Liver (tissue), 9 donors: ENCODE measurements around the gene SLC44A1. TPM values are rescaled to one million over a fixed set of nuclear protein-coding genes. Genes with fewer than 3 reads are reported as not detected.

ENCODE experiments used
- DNase-seq: peaks from one replicate; pipeline ENCODE4 v3.0.0-alpha.2; 2017; ENCODE audit warnings: low spot score
- H3K27ac ChIP-seq, 2 donors: one replicate each; pipeline ENCODE4 v1.7.0; 2013; ENCODE audit warnings: inconsistent platforms in 2 of 2, low read length in 2 of 2, control low read depth in 1 of 2, low read depth in 1 of 2, mild to moderate bottlenecking in 1 of 2
- H3K27me3 ChIP-seq, 4 donors: one replicate each; pipeline versions ENCODE4 v1.6.1 to v1.7.0; 2013; ENCODE audit warnings: low read length in 3 of 4, inconsistent platforms in 1 of 4, mild to moderate bottlenecking in 1 of 4, moderate library complexity in 1 of 4; ENCODE audit not compliant: control insufficient read depth in 4 of 4, insufficient read depth in 4 of 4
- H3K36me3 ChIP-seq, 4 donors: one replicate each; pipeline versions ENCODE4 v1.6.1 to v1.7.0; 2013; ENCODE audit warnings: low read length in 3 of 4, mild to moderate bottlenecking in 3 of 4, low read depth in 1 of 4, moderate library complexity in 1 of 4; ENCODE audit not compliant: control insufficient read depth in 4 of 4, insufficient read depth in 3 of 4
- H3K4me1 ChIP-seq, 4 donors: one replicate each; pipeline versions ENCODE4 v1.6.1 to v1.7.0; 2013; ENCODE audit warnings: low read length in 3 of 4, mild to moderate bottlenecking in 3 of 4, moderate library complexity in 1 of 4; ENCODE audit not compliant: control insufficient read depth in 4 of 4, insufficient read depth in 4 of 4
- H3K4me3 ChIP-seq, 3 donors: one replicate each; pipeline versions ENCODE4 v1.6.1 to v1.7.0; 2013; ENCODE audit warnings: low read length in 3 of 3, control low read depth in 1 of 3, low read depth in 1 of 3, mild to moderate bottlenecking in 1 of 3
- H3K9ac ChIP-seq, 2 donors: one replicate each; pipeline ENCODE4 v1.7.0; 2013; ENCODE audit warnings: low read length in 2 of 2, mild to moderate bottlenecking in 2 of 2, moderate library complexity in 2 of 2, control low read depth in 1 of 2, low read depth in 1 of 2
- H3K9me3 ChIP-seq, 4 donors: one replicate each; pipeline versions ENCODE4 v1.6.1 to v1.7.0; 2013; ENCODE audit warnings: low read length in 3 of 4; ENCODE audit not compliant: control insufficient read depth in 4 of 4
- CTCF ChIP-seq: fragments of 150-350 bp; IDR thresholded peaks from 2 replicates; pipeline ENCODE4 v1.5.1; 2017; ENCODE audit warnings: improper control_type of control experiment, low read depth, low read length; ENCODE audit not compliant: missing input control
- EGR1 ChIP-seq, 2 donors: IDR thresholded peaks; 2 replicates each; pipeline ENCODE4 v1.6.1; 2016 to 2018; ENCODE audit warnings: antibody characterized with exemption in 2 of 2, low read depth in 2 of 2
- FOXA1 ChIP-seq: IDR thresholded peaks from 2 replicates; pipeline ENCODE4 v1.6.1; 2016; ENCODE audit warnings: antibody characterized with exemption
- FOXA2 ChIP-seq: IDR thresholded peaks from 2 replicates; pipeline ENCODE4 v1.6.1; 2016; ENCODE audit warnings: antibody characterized with exemption
- GABPA ChIP-seq, 2 donors: IDR thresholded peaks in 1 of 2; conservative IDR thresholded peaks in 1 of 2; 2 replicates each; pipeline ENCODE4 v1.6.1; 2016; ENCODE audit warnings: antibody characterized with exemption in 2 of 2, mild to moderate bottlenecking in 1 of 2, moderate library complexity in 1 of 2
- HNF4A ChIP-seq, 2 donors: conservative IDR thresholded peaks; 2 replicates each; pipeline ENCODE4 v1.6.1; 2016; ENCODE audit warnings: antibody characterized with exemption in 2 of 2, mild to moderate bottlenecking in 2 of 2
- HNF4G ChIP-seq: IDR thresholded peaks from 2 replicates; pipeline ENCODE4 v1.6.1; 2016; ENCODE audit warnings: antibody characterized with exemption
- JUND ChIP-seq, 2 donors: IDR thresholded peaks; 2 replicates each; pipeline ENCODE4 v1.6.1; 2016; ENCODE audit warnings: antibody characterized with exemption in 2 of 2
- NR2F2 ChIP-seq: IDR thresholded peaks from 2 replicates; pipeline ENCODE4 v1.6.1; 2016; ENCODE audit warnings: antibody characterized with exemption
- RAD21 ChIP-seq, 2 donors: IDR thresholded peaks; 2 replicates each; pipeline ENCODE4 v1.6.1; 2016; ENCODE audit warnings: antibody characterized with exemption in 2 of 2, mild to moderate bottlenecking in 2 of 2
- RXRA ChIP-seq, 2 donors: IDR thresholded peaks; 2 replicates each; pipeline ENCODE4 v1.6.1; 2017 to 2018; ENCODE audit warnings: antibody characterized with exemption in 2 of 2, mild to moderate bottlenecking in 1 of 2
- SP1 ChIP-seq: IDR thresholded peaks from 2 replicates; pipeline ENCODE4 v1.6.1; 2018; ENCODE audit warnings: antibody characterized with exemption, mild to moderate bottlenecking
- TAF1 ChIP-seq: conservative IDR thresholded peaks from 2 replicates; pipeline ENCODE4 v1.6.1; 2016; ENCODE audit warnings: antibody characterized with exemption, mild to moderate bottlenecking
- YY1 ChIP-seq: IDR thresholded peaks from 2 replicates; pipeline ENCODE4 v1.6.1; 2016; ENCODE audit warnings: antibody characterized with exemption, mild to moderate bottlenecking
- ZBTB33 ChIP-seq: IDR thresholded peaks from 2 replicates; pipeline ENCODE4 v1.6.1; 2016; ENCODE audit warnings: antibody characterized with exemption
- WGBS: extraction: QIAGEN DNeasy Blood & Tissue Kit; methylation state at CpG from one replicate; pipeline ENCODE4 v1.1.7; 2013; 5-methylcytosine and 5-hydroxymethylcytosine counted together
- polyA plus RNA-seq, 2 donors: library from polyadenylated mRNA; stranded (reverse) in 1 of 2; unstranded in 1 of 2; fragments of 200-250 nt in 1 of 2; fragments of >200 nt in 1 of 2; fragmentation: Nextera tagmentation in 1 of 2; extraction: Ambion mirVana in 1 of 2; gene quantifications; one replicate each; pipeline versions ENCODE4 v1.2.1 to v1.2.3, GENCODE V29; 2013 to 2015
- total RNA-seq, 2 donors: library from RNA; depleted of rRNA; stranded (reverse); fragments of >200 nt; gene quantifications; one replicate each; pipeline ENCODE4 v1.2.3, GENCODE V29; 2014
- TF ChIP-seq, protein P1 (sequence below): IDR thresholded peaks from 2 replicates; pipeline ENCODE4 v1.6.1; 2016; ENCODE audit warnings: antibody characterized with exemption
- TF ChIP-seq, protein P2 (sequence below): IDR thresholded peaks from 2 replicates; pipeline ENCODE4 v1.6.1; 2016; ENCODE audit warnings: antibody characterized with exemption, mild to moderate bottlenecking
- TF ChIP-seq, protein P3 (sequence below): IDR thresholded peaks from 2 replicates; pipeline ENCODE4 v1.6.1; 2016; ENCODE audit warnings: antibody characterized with exemption
- donor health status: healthy.
- donor health status: healthy.
- donor health status: healthy.
- donor health status: healthy.
- donor health status: healthy.

Gene SLC44A1
- total and polyA plus RNA-seq, 4 donors = 18.1 to 73.1 (median 53.1) TPM

DNA sequence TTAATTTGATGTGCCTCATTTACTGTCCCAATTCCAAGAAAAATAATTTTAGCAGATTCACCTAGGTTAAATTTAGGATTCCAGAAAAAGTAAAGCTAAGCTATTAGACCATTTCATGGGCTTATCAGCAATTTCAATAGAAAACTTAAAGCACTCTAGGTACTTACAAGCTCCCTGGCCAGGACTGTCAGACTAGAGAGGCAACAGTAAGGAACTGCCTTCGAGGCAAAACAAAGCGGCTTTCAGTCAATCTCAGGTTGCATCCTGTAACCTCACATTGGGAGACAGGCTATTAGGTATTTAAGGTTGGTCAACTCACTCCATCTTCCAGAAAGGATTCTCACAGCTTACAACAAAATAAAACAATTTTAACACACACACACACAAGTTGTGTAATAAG lies 154.7 kb downstream of the SLC44A1 start:
- WGBS = 98% methylated on average over 2 of the region's 2 CpGs
- TF ChIP-seq ZBTB33 (no peak), YY1 (no peak), HNF4G (no peak), JUND (IDR thresholded peaks at IDR 0.05) (no peak)
- Histone ChIP-seq H3K4me3 (no peak overlapping the region), H3K9me3 (no peaks in the 10 kb centered on the region), H3K27me3 (no peaks in the 10 kb centered on the region), H3K36me3 (peaks cover 0 to 2% (median 0%) of the 10 kb centered on the region in 4 donors), H3K27ac (no peak overlapping the region), H3K9ac (no peak overlapping the region), H3K4me1 (no peaks in the 10 kb centered on the region)
- DNase-seq = no peak

DNA sequence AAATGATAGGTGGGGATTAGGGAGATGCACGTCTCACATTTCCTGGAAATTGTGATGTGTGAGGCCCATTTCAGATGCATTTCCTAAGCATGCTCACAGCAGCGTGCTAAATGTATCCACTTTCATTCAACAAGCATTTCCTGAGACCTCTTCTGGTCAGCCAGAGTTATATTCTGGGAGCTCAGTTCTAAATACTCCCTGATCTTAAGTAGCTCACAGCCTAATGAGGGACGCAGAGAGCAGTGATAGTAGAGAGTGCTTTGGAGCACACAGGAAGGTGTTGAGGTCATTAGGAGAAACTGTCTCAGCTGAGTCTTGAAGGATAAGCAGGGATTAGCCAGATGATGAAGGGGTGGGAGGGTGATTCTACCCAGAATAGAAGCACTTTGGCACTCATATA lies 157.2 kb downstream of the SLC44A1 start:
- Histone ChIP-seq H3K4me1 (no peaks in the 10 kb centered on the region), H3K4me3 (no peak overlapping the region), H3K9ac (no peak overlapping the region), H3K27ac (no peak overlapping the region), H3K27me3 (no peaks in the 10 kb centered on the region), H3K36me3 (peaks cover 0 to 2% (median 0%) of the 10 kb centered on the region in 4 donors), H3K9me3 (no peaks in the 10 kb centered on the region)
- no peak for TF ChIP-seq NR2F2
- TF ChIP-seq RAD21 (IDR thresholded peaks at IDR 0.05) = peak in 1 of 2 donors; percentile 31
- no peak for TF ChIP-seq TAF1
- DNase-seq = no peak
- WGBS = 81% methylated on average over 3 of the region's 3 CpGs

DNA sequence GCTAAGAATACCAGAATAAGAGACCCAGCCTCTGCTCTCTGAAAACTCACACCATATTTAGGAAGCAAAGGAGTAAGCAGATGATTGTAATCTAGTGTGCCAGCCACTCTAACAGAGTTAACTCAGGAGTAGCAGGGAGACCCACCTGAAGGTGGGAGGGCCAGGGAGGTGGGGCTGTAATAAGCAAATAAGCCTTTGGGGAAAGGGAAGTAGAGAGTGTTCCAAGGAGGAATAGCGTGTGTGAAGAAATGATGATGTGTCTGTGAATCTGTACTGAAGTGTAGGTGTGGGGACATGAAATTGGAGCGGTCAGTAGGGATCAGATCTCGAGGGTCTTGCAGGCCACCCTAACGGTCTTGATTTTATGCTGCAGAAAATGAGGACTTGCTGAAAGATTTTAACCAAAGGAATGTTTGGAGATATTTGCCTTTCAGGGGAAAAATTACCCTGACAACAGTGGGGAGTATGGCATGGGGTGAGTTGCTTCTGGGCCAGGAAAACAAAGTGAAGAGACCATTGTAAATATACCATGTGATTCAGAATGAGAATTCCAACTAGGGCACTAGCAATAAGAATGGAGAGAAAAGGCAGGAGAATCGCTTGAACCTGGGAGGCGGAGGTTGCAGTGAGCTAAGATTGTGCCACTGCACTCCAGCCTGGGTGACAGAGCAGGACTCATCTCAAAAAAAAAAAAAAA lies 159.2 kb downstream of the SLC44A1 start:
- Histone ChIP-seq H3K4me3 (no peak overlapping the region), H3K9me3 (no peaks in the 10 kb centered on the region), H3K4me1 (no peaks in the 10 kb centered on the region), H3K36me3 (peaks cover 0 to 2% (median 0%) of the 10 kb centered on the region in 4 donors), H3K27me3 (no peaks in the 10 kb centered on the region), H3K27ac (no peak overlapping the region), H3K9ac (no peak overlapping the region)
- no peak for DNase-seq
- WGBS = 90% methylated on average over 6 of the region's 6 CpGs
- TF ChIP-seq NR2F2 (no peak), FOXA1 (no peak), JUND (IDR thresholded peaks at IDR 0.05) (no peak), TAF1 (no peak), CTCF (no peak), HNF4G (no peak), EGR1 (IDR thresholded peaks at IDR 0.05; ENCODE audit: low read depth in 2 of 2) (no peak), FOXA2 (no peak), SP1 (no peak), RAD21 (IDR thresholded peaks at IDR 0.05) (no peak), HNF4A (conservative IDR thresholded peaks at IDR 0.05) (no peak), GABPA (IDR thresholded peaks at IDR 0.05 in 1 of 2, conservative IDR thresholded peaks at IDR 0.05 in 1 of 2) (no peak), ZBTB33 (no peak), YY1 (no peak), RXRA (IDR thresholded peaks at IDR 0.05) (no peak)
- TF ChIP-seq, protein P1, sequence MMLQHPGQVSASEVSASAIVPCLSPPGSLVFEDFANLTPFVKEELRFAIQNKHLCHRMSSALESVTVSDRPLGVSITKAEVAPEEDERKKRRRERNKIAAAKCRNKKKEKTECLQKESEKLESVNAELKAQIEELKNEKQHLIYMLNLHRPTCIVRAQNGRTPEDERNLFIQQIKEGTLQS = no peak
- TF ChIP-seq, protein P2, sequence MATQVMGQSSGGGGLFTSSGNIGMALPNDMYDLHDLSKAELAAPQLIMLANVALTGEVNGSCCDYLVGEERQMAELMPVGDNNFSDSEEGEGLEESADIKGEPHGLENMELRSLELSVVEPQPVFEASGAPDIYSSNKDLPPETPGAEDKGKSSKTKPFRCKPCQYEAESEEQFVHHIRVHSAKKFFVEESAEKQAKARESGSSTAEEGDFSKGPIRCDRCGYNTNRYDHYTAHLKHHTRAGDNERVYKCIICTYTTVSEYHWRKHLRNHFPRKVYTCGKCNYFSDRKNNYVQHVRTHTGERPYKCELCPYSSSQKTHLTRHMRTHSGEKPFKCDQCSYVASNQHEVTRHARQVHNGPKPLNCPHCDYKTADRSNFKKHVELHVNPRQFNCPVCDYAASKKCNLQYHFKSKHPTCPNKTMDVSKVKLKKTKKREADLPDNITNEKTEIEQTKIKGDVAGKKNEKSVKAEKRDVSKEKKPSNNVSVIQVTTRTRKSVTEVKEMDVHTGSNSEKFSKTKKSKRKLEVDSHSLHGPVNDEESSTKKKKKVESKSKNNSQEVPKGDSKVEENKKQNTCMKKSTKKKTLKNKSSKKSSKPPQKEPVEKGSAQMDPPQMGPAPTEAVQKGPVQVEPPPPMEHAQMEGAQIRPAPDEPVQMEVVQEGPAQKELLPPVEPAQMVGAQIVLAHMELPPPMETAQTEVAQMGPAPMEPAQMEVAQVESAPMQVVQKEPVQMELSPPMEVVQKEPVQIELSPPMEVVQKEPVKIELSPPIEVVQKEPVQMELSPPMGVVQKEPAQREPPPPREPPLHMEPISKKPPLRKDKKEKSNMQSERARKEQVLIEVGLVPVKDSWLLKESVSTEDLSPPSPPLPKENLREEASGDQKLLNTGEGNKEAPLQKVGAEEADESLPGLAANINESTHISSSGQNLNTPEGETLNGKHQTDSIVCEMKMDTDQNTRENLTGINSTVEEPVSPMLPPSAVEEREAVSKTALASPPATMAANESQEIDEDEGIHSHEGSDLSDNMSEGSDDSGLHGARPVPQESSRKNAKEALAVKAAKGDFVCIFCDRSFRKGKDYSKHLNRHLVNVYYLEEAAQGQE = no peak
- TF ChIP-seq, protein P3, sequence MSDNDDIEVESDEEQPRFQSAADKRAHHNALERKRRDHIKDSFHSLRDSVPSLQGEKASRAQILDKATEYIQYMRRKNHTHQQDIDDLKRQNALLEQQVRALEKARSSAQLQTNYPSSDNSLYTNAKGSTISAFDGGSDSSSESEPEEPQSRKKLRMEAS = no peak
